GM06990 (cell line): ENCODE data around the gene CENPU.
"Not testable (repeated sequence)": the region's sequence is repeated elsewhere in the genome, so short reads cannot be mapped to it uniquely, and the experiment has no call there.

Experiments
- DNase-seq: peaks from one replicate; pipeline ENCODE4 v3.0.0-alpha.2; 2011; ENCODE audit not compliant: insufficient read length; ENCODE audit errors: extremely low read depth
- H3K27me3 ChIP-seq: replicated peaks from 2 replicates; pipeline ENCODE4 v1.6.0; 2011; ENCODE audit warnings: low read length; ENCODE audit not compliant: control insufficient read depth, insufficient read depth
- H3K36me3 ChIP-seq: 2 replicates; pipeline ENCODE4 v1.5.1; 2011; ENCODE audit warnings: low read length; ENCODE audit not compliant: control insufficient read depth, insufficient read depth
- H3K4me3 ChIP-seq: replicated peaks from 2 replicates; pipeline ENCODE4 v1.5.1; 2011; ENCODE audit warnings: low read depth, mild to moderate bottlenecking, control low read depth, low read length
- CTCF ChIP-seq: IDR thresholded peaks from 2 replicates; pipeline ENCODE4 v1.5.1; 2011; ENCODE audit warnings: low read length, control low read depth, mild to moderate bottlenecking, inconsistent platforms; ENCODE audit not compliant: insufficient read depth, poor library complexity, severe bottlenecking

Gene CENPU, protein sequence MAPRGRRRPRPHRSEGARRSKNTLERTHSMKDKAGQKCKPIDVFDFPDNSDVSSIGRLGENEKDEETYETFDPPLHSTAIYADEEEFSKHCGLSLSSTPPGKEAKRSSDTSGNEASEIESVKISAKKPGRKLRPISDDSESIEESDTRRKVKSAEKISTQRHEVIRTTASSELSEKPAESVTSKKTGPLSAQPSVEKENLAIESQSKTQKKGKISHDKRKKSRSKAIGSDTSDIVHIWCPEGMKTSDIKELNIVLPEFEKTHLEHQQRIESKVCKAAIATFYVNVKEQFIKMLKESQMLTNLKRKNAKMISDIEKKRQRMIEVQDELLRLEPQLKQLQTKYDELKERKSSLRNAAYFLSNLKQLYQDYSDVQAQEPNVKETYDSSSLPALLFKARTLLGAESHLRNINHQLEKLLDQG

DNA sequence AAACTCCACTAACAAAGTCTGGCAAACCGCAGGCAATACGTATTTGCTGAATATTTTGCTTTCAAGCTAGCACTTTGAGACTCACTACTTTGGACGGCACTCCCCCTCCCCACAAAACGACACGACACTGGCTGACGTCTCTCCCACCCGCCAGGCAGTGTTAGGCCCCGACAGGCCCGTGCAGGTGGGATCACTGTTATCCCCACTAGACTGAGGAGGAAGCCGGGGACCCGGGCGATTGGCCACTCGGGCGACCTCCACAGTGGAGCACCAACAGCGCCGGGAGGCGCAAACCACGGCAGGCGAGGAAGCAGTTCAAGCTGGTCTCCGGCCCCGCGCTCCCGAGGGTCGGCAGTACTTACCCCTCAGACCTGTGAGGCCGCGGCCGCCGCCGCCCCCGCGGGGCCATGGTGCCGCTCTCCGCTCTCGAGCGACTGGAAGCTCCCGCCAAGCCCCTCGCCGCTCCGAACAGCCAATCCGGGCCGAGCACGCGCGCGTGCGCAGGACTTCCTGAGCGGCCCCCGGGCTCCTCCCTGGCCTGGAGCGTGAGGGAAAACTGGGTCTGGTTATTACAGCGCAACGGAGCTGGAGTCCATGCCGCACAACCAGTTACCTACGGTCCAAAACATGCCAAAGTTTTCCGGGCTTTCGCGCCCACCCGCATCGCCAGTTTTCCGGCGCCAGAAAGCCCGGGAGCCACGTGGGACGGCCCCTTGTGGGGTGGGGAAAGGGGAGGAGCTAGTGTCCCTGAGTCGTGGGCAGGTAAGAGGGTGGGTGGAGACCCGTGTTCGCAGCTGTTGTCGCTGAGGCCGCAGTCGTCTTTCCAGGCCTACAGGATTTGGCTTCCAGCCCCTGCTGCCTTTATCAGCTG lies at the start of gene CENPU:
TSS of gene CENPU (minus strand) at position 443 of the 871 bp plus-strand sequence. CDS start at position 409, 34 bp downstream.
- no peak for TF ChIP-seq CTCF
- DNase-seq, result peak; percentile 99
- H3K4me3 ChIP-seq, result peak within 1 kb of the TSS; percentile 83

GRCh38 chr4:184782731-184783373 lies 49.0 kb upstream of the CENPU start:
- no peak overlapping the region for H3K4me3 ChIP-seq
- no peak for TF ChIP-seq CTCF
- no peak for DNase-seq
- no peaks in the 10 kb centered on the region for H3K27me3 ChIP-seq
- H3K36me3 ChIP-seq, result peaks cover 17% of the 10 kb centered on the region

More for the DNA sequence above, at the start of gene CENPU:
- Histone ChIP-seq H3K36me3 (no peaks in the 10 kb centered on the region), H3K27me3 (no peaks in the 10 kb centered on the region)

DNA sequence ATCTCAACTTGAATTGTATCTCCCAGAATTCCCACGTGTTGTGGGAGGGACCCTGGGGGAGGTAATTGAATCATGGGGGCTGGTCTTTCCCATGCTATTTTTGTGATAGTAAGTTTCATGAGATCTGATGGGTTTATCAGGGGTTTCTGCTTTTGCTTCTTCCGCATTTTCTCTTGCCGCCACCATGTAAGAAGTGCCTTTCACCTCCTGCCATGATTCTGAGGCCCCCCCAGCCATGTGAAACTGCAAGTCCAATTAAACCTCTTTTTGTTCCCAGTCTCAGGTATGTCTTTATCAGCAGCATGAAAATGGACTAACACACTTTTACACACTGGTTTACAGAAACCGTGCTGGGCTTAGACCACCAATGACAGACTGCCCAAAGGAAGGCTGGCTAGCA lies 45.3 kb upstream of the CENPU start:
- not testable (repeated sequence) for H3K27me3 ChIP-seq, DNase-seq, H3K4me3 ChIP-seq
- H3K36me3 ChIP-seq, result peaks cover 14% of the 10 kb centered on the region

DNA sequence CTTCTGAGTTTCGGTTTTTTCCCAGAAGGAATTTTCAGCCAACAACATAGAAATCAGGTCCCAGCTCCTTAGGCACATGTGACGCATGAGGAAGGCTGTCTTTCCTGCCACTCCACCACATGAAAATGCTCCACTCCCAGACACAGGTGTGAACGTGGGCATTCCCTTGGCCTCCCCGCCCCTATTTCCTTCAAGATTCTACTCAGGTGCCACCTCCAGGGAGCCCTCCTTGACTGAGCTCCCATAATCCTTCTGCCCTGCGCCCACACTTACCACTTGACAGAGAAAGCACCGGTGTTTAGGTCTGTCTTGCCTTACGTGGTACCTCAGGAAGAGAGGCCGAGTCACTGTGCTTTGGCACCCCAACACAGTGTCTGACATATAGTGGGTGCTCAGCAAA lies 44.4 kb upstream of the CENPU start:
- Histone ChIP-seq H3K4me3 (no peak overlapping the region), H3K27me3 (no peaks in the 10 kb centered on the region), H3K36me3 (peaks cover 15% of the 10 kb centered on the region)
- DNase-seq, result no peak
- TF ChIP-seq CTCF, result no peak

DNA sequence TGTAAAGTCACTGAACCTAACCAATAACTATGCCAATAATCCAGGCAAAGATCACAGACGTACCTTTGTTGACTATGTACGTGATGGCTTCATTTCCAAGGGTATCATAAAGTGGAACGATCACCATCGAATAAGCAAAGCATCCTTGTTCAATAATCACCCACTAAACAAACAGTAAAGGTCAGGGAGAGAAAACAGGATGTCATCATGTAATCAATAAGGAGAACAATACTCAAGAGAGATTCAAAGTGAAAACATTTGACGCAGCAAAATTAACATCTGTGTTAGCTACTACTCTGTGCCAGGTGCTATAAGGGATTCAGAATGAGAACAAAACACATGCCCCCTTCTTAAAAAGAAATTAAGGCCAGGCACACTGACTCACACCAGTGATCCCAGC lies 42.9 kb upstream of the CENPU start:
- H3K27me3 ChIP-seq, result no peaks in the 10 kb centered on the region
- TF ChIP-seq CTCF, result no peak
- H3K36me3 ChIP-seq, result peaks cover 12% of the 10 kb centered on the region
- H3K4me3 ChIP-seq, result no peak overlapping the region
- DNase-seq, result no peak
